ENCODE results near the gene CAND2.

GRCh38 chr3:12799525-12800440 is 3.3 kb downstream of the CAND2 start:
- TF ChIP-seq HES1 (IDR thresholded peaks at IDR 0.05; ENCODE audit: low read depth) (no peak), E2F4 (CRISPR knock-in tag; IDR thresholded peaks at IDR 0.05; ENCODE audit: low read depth) (no peak), ZBTB40 (IDR thresholded peaks at IDR 0.05) (no peak), ZBTB40 (CRISPR knock-in tag; IDR thresholded peaks at IDR 0.05) (no peak), GATAD2B (IDR thresholded peaks at IDR 0.05; ENCODE audit: borderline replicate concordance) (no peak), TSHZ1 (CRISPR knock-in tag; IDR thresholded peaks at IDR 0.05) (no peak), RBM15 (IDR thresholded peaks at IDR 0.05; ENCODE audit: insufficient read depth, low read length) (no peak)

Measured in K562 (cell line).